ENCODE results near the gene ASIC5. TPM values are rescaled to one million over a fixed set of nuclear protein-coding genes. Genes with fewer than 3 reads are reported as not detected.

Gene ASIC5
- total and polyA plus RNA-seq, 2 donors (not counting 1 experiment from before 2014, with no cell fraction given), result not detected

DNA sequence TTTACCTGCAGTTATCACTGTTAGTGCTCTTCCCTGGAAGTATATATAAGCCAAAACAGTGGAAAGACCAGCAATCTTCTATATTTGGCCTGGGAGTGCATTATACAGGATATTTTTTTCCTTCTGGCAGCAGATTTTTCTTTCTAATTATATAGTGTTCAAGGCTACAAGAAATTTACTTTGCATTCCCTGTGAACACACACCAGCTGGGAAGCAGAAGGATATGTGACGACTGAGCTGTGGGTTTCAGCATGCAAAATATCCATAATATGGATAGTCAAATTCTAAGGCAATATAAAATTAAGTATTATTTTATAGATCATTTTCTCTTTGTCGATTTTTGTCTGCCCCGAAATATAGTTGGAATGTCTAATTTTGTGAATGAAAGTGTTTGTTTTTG, 76.1 kb downstream of the ASIC5 start:
- no CpG with 5 or more reads among the region's 3 CpGs for WGBS (ENCODE audit: insufficient coverage)
- no peak overlapping the region for H3K9ac ChIP-seq (ENCODE audit: low read length)
- POLR2A ChIA-PET, result no interaction called here
- H2AFZ ChIP-seq (ENCODE audit: insufficient read depth, low read depth, low read length, poor library complexity, severe bottlenecking), result no peak overlapping the region
- CTCF ChIA-PET, result no interaction called here
- no peaks in the 10 kb centered on the region for H3K79me2 ChIP-seq (ENCODE audit: control insufficient read depth, insufficient read depth, low read length)
- H3K27ac Mint-ChIP-seq, result no peak overlapping the region
- H3K4me1 ChIP-seq (ENCODE audit: control insufficient read depth in 2 of 2, insufficient read depth in 2 of 2, low read length in 2 of 2), result no peaks in the 10 kb centered on the region
- no peaks in the 10 kb centered on the region for H4K20me1 ChIP-seq (ENCODE audit: control insufficient read depth, insufficient read depth, low read length, poor library complexity, severe bottlenecking)
- DNase-seq (no peak), ATAC-seq (ENCODE audit: low read depth) (no peak)
- H3K4me3 Mint-ChIP-seq, result no peak overlapping the region
- peaks cover 4% of the 10 kb centered on the region for H3K27me3 Mint-ChIP-seq
- no peaks in the 10 kb centered on the region for H3K27me3 ChIP-seq (replicated peaks in 1 of 4; ENCODE audit: control extremely low read depth in 1 of 4, control insufficient read depth in 3 of 4, insufficient read depth in 4 of 4, low read length in 3 of 4)
- TF ChIP-seq EZH2 (IDR thresholded peaks at IDR 0.05; ENCODE audit: borderline replicate concordance, insufficient read depth, low read depth, low read length, poor library complexity, severe bottlenecking) (no peak), CTCF (IDR thresholded peaks at IDR 0.05) (no peak)
- H3K36me3 ChIP-seq (replicated peaks in 1 of 2; ENCODE audit: control extremely low read depth in 1 of 2, control insufficient read depth in 1 of 2, extremely low read depth in 1 of 2, insufficient read depth in 2 of 2, low read length in 1 of 2), result no peaks in the 10 kb centered on the region
- H3K9me3 ChIP-seq (ENCODE audit: control extremely low read depth in 1 of 3, control insufficient read depth in 2 of 3, insufficient read depth in 1 of 3, low read length in 2 of 3), result no peaks in the 10 kb centered on the region
- H3K9me3 Mint-ChIP-seq (ENCODE audit: insufficient read depth), result no peaks in the 10 kb centered on the region
- H3K27ac ChIP-seq (ENCODE audit: low read length in 2 of 2), result no peak overlapping the region
- intact Hi-C loops (cut with micrococcal nuclease), result no loop called here
- no peaks in the 10 kb centered on the region for H3K4me1 Mint-ChIP-seq
- H3K4me3 ChIP-seq (ENCODE audit: control extremely low read depth in 1 of 5, extremely low read depth in 1 of 5, insufficient read depth in 1 of 5, low read depth in 2 of 5, low read length in 4 of 5), result no peak overlapping the region
- H3K4me2 ChIP-seq (replicated peaks; ENCODE audit: low read depth, low read length, poor library complexity, severe bottlenecking), result no peak overlapping the region

DNA sequence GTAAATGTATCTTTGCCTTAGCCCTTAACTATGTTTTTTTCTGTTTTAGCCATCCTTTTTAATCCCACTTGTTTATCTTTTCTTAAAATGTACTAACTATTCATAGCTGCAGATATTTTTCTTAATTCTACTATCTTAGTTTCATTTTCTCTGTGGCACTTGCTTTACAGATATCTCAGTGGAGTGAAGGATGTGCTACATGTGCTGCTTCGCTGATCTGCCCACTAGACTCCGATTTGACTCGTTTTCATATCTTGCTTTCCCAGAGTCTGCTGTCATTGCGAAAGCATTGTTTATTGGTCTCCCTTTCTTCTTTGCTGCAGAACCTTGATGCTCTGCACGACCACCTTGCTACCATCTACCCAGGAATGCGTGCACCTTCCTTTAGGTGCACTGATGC, 76.7 kb downstream of the ASIC5 start:
- no peaks in the 10 kb centered on the region for H3K4me1 Mint-ChIP-seq
- Histone ChIP-seq H3K4me1 (ENCODE audit: control insufficient read depth in 2 of 2, insufficient read depth in 2 of 2, low read length in 2 of 2) (no peaks in the 10 kb centered on the region), H4K20me1 (ENCODE audit: control insufficient read depth, insufficient read depth, low read length, poor library complexity, severe bottlenecking) (no peaks in the 10 kb centered on the region), H3K79me2 (ENCODE audit: control insufficient read depth, insufficient read depth, low read length) (no peaks in the 10 kb centered on the region), H3K36me3 (replicated peaks in 1 of 2; ENCODE audit: control extremely low read depth in 1 of 2, control insufficient read depth in 1 of 2, extremely low read depth in 1 of 2, insufficient read depth in 2 of 2, low read length in 1 of 2) (no peaks in the 10 kb centered on the region), H3K4me2 (replicated peaks; ENCODE audit: low read depth, low read length, poor library complexity, severe bottlenecking) (no peak overlapping the region), H3K9me3 (ENCODE audit: control extremely low read depth in 1 of 3, control insufficient read depth in 2 of 3, insufficient read depth in 1 of 3, low read length in 2 of 3) (no peaks in the 10 kb centered on the region), H3K27me3 (replicated peaks in 1 of 4; ENCODE audit: control extremely low read depth in 1 of 4, control insufficient read depth in 3 of 4, insufficient read depth in 4 of 4, low read length in 3 of 4) (no peaks in the 10 kb centered on the region), H3K9ac (ENCODE audit: low read length) (no peak overlapping the region), H2AFZ (ENCODE audit: insufficient read depth, low read depth, low read length, poor library complexity, severe bottlenecking) (no peak overlapping the region), H3K27ac (ENCODE audit: low read length in 2 of 2) (no peak overlapping the region), H3K4me3 (ENCODE audit: control extremely low read depth in 1 of 5, extremely low read depth in 1 of 5, insufficient read depth in 1 of 5, low read depth in 2 of 5, low read length in 4 of 5) (no peak overlapping the region)
- intact Hi-C loops (cut with micrococcal nuclease), result no loop called here
- no peaks in the 10 kb centered on the region for H3K9me3 Mint-ChIP-seq (ENCODE audit: insufficient read depth)
- POLR2A ChIA-PET, result no interaction called here
- H3K27me3 Mint-ChIP-seq, result peaks cover 4% of the 10 kb centered on the region
- CTCF ChIA-PET, result no interaction called here
- H3K4me3 Mint-ChIP-seq, result no peak overlapping the region
- H3K27ac Mint-ChIP-seq, result no peak overlapping the region
- WGBS (ENCODE audit: insufficient coverage), result 75% methylated on average over 6 of the region's 6 CpGs
- no peak for TF ChIP-seq CTCF (IDR thresholded peaks at IDR 0.05)
- no peak for TF ChIP-seq EZH2 (IDR thresholded peaks at IDR 0.05; ENCODE audit: borderline replicate concordance, insufficient read depth, low read depth, low read length, poor library complexity, severe bottlenecking)
- DNase-seq (no peak), ATAC-seq (ENCODE audit: low read depth) (no peak)

Measured in B cell (primary cell).